ENCODE data around the gene BBS9. TPM values are rescaled to one million over a fixed set of nuclear protein-coding genes. Genes with fewer than 3 reads are reported as not detected.
"Not testable (repeated sequence)": the region's sequence is repeated elsewhere in the genome, so short reads cannot be mapped to it uniquely, and the experiment has no call there.

BBS9 gene
- total RNA-seq, 3 donors from 2014 or later = 8.2 to 23.5 (median 15.8) TPM

DNA sequence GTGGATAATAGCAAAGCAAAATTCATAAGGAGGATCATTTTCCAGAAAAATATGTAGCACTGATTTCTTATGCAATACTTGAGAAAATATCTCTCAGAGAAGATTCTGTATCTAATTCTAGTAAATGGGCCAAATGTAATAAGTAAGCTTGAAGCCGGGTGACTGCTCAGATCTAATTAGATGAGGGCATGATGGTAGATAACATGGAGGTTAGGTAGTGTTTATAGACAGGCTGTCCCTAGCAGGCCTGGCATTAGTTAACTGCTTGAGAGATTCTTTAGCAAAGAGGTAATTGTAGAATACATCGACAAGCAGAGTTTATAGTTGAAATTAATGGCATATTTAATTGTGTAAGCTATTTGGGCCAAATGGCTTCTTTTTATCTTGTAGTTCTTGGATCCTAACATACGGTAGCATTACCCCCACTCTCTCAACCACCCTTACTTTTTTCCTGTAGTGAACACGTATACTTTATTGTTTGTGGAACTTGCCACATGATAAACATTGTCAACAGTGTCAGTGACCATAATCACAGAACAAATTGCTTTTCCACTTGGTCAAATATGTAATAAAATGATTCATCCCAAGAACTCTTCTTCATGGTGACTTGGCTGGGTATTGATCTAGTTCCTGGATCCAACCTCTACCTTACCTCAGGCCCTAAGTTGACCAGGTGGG lies 343.1 kb downstream of the BBS9 start:
- no peak for ATAC-seq
- DNase-seq = no peak
- Histone ChIP-seq H3K36me3 (ENCODE audit: low read depth) (no peaks in the 10 kb centered on the region), H3K4me3 (no peak overlapping the region), H3K4me1 (ENCODE audit: low read depth) (no peaks in the 10 kb centered on the region), H3K9me3 (no peaks in the 10 kb centered on the region)
- TF ChIP-seq, protein P1, sequence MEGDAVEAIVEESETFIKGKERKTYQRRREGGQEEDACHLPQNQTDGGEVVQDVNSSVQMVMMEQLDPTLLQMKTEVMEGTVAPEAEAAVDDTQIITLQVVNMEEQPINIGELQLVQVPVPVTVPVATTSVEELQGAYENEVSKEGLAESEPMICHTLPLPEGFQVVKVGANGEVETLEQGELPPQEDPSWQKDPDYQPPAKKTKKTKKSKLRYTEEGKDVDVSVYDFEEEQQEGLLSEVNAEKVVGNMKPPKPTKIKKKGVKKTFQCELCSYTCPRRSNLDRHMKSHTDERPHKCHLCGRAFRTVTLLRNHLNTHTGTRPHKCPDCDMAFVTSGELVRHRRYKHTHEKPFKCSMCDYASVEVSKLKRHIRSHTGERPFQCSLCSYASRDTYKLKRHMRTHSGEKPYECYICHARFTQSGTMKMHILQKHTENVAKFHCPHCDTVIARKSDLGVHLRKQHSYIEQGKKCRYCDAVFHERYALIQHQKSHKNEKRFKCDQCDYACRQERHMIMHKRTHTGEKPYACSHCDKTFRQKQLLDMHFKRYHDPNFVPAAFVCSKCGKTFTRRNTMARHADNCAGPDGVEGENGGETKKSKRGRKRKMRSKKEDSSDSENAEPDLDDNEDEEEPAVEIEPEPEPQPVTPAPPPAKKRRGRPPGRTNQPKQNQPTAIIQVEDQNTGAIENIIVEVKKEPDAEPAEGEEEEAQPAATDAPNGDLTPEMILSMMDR (IDR thresholded peaks at IDR 0.05) = no peak
- intact Hi-C loops (cut with DNase I, micrococcal nuclease) = no loop called here

DNA sequence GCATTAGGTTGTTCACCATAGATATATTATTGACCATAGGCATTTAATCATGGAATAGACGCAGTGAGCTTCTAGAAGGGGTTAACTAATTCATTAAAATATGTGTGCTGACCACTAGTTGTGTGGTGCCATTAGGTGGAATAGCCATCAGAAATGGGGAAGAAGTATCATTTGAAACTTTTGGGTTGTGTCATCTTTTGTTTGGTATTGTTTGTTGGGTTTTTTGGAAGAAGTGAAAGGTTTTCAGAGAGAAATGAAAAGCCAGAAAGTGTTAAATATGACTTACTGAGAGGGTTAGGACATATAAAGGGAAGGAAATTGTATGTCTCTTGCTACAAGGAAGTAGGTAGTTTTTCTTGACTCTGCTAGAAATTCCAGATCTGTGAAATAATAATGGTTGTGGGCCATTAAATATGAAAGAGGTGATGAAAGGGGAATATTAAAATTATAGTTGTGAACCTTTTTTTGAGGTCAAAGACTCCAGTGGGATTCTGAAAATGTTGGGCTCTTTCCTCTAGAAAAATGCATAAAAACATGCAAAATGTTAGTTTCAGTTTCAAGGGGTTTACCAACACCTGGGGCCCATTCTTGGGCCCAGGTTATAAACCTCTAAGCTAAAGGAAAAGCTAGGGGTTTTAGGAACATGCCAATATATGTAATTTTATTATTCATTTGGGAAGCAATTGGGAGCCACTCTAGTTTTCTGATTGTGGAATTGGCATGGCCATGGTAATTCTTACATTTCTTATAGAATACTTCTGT lies 348.5 kb downstream of the BBS9 start:
- DNase-seq = no peak
- Histone ChIP-seq H3K9me3 (no peaks in the 10 kb centered on the region), H3K4me3 (no peak overlapping the region), H3K4me1 (ENCODE audit: low read depth) (no peaks in the 10 kb centered on the region), H3K36me3 (ENCODE audit: low read depth) (no peaks in the 10 kb centered on the region)
- no peak for ATAC-seq
- TF ChIP-seq, protein P1 (IDR thresholded peaks at IDR 0.05) = no peak
- intact Hi-C loops (cut with DNase I, micrococcal nuclease) = no loop called here

DNA sequence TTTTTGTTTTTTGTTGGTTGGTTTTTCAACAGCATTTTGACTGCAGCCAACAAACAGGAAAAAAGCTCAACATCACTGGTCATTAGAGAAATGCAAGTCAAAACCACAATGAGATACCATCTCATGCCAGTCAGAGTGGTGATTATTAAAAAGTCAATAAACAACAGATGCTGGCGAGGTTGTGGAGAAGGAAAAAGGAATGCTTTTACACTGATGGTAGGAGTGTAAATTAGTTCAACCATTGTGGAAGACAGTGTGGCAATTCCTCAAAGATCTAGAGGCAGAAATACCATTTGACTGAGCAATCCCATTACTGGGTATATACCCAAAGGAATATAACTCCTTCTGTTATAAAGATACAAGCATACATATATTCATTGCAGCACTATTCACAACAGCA lies 355.1 kb downstream of the BBS9 start:
- H3K4me1 ChIP-seq (ENCODE audit: low read depth); H3K36me3 ChIP-seq (ENCODE audit: low read depth); H3K4me3 ChIP-seq; intact Hi-C loops (cut with DNase I, micrococcal nuclease); DNase-seq; ATAC-seq; H3K9me3 ChIP-seq: not testable (repeated sequence)

DNA sequence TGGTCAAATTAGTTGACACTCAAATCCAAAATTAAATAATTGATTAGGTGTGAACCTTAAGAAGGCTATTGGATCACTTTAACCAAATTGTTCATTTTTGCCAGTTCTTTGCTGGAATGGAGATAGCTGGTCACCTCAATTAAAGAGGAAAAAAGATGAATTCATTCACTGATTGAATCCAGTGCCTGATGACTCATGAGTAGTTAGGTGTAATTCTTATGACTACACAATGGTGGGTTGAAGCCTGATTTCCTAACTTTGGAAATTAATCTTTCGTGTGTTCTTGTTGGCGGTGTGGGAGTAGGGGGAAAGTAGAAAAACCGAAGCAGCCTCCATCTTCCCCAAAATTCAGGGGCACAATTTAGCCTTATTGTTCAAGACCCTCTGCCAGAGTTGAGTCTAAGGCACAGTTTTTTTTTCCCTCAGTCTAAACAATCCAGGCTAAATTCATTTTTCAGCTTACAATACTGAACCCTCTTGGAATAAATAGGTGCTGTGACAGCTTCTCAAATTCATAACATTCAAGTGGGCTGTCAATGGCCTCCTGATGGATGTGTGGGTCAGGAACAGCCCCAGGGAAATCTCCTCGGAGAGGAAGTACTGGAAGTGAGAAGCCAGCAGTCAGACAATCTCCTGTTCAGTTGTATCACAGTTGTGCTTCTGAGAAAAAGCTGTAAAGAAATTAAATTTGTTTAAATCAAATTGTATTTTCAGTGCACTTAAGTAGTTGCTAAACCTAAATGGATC lies 356.6 kb downstream of the BBS9 start:
- no peaks in the 10 kb centered on the region for H3K4me1 ChIP-seq (ENCODE audit: low read depth)
- intact Hi-C loops (cut with DNase I, micrococcal nuclease) = no loop called here
- H3K4me3 ChIP-seq = no peak overlapping the region
- no peaks in the 10 kb centered on the region for H3K36me3 ChIP-seq (ENCODE audit: low read depth)
- TF ChIP-seq, protein P1 (IDR thresholded peaks at IDR 0.05) = no peak
- ATAC-seq = no peak
- H3K9me3 ChIP-seq = no peaks in the 10 kb centered on the region
- DNase-seq = no peak

DNA sequence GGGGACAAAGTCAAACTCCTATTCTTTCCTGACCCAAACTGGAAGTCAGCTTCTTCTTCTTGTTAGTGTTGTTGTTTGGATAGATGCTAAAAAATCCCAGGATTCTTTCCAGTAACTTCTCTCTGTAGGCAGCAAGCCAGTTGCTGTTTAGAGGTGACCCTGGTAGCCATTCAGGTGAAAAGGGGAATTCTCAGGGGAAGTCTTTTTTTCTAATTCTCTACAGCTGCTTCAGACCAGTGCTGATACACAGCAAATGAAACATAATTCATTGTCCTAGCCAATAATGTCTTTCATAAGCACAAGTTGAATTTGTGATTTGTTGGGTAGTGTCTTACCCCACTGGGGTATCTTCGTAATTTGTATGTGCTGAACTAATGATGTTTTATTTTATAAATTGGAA lies 357.3 kb downstream of the BBS9 start:
- intact Hi-C loops (cut with DNase I, micrococcal nuclease) = no loop called here
- H3K4me1 ChIP-seq (ENCODE audit: low read depth) = no peaks in the 10 kb centered on the region
- DNase-seq = no peak
- H3K9me3 ChIP-seq = no peaks in the 10 kb centered on the region
- no peaks in the 10 kb centered on the region for H3K36me3 ChIP-seq (ENCODE audit: low read depth)
- no peak overlapping the region for H3K4me3 ChIP-seq
- TF ChIP-seq, protein P1 (IDR thresholded peaks at IDR 0.05) = no peak
- ATAC-seq = no peak
